OCI-LY3 (cell line): Measurements from ENCODE around the gene STK33.

Source experiments
- EZH2phosphoT487 ChIP-seq: fragments of 200-600 bp; shearing (Covaris generic); IDR thresholded peaks from 2 replicates; pipeline ENCODE4 v1.6.1; 2018; ENCODE audit warnings: antibody characterized with exemption, mixed run types, low read depth
- TF ChIP-seq, protein P1 (sequence below): fragments of 200-600, 300-600 bp; sonication (generic); IDR thresholded peaks from 2 replicates; pipeline ENCODE4 v1.5.1; 2014; ENCODE audit warnings: antibody characterized with exemption, low read length, low read depth

DNA sequence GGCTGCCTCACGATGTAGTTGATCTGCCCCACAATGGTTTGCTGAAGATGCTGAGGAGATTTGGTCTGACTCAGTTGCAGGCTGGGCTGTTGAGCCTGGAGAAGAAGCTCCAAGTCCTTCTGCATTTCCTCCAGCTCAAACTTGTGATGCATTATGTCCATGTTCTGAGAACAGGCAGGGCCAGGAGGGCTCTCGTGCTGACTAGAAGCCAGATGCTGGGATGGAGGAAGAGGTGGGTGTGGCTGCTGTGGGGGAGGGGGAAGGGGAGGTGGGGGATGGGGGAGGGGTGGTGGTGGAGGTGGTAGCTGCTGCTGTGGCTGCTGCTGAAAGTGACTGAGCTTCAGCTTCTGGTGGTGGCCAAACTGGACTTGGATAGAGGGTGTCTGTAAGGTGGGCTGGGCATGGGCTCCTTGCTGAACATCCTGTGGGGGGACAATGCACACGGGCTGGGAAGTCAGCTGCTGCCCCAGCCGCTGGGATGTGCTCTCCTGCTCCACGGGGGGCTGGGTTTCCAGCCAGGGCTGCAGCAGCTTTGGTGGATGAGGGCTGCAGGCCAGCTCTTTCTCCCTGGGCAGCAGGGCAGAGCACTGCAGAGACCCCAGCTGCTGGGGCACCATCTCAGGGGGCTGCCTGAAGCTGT lies 46.4 kb upstream of the STK33 start:
- TF ChIP-seq, protein P1, sequence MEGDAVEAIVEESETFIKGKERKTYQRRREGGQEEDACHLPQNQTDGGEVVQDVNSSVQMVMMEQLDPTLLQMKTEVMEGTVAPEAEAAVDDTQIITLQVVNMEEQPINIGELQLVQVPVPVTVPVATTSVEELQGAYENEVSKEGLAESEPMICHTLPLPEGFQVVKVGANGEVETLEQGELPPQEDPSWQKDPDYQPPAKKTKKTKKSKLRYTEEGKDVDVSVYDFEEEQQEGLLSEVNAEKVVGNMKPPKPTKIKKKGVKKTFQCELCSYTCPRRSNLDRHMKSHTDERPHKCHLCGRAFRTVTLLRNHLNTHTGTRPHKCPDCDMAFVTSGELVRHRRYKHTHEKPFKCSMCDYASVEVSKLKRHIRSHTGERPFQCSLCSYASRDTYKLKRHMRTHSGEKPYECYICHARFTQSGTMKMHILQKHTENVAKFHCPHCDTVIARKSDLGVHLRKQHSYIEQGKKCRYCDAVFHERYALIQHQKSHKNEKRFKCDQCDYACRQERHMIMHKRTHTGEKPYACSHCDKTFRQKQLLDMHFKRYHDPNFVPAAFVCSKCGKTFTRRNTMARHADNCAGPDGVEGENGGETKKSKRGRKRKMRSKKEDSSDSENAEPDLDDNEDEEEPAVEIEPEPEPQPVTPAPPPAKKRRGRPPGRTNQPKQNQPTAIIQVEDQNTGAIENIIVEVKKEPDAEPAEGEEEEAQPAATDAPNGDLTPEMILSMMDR: no peak
- TF ChIP-seq EZH2phosphoT487: no peak
